Thoracic aorta (tissue), 2 donors: Measurements from ENCODE around the gene MYRIP. TPM values are rescaled to one million over a fixed set of nuclear protein-coding genes. Genes with fewer than 3 reads are reported as not detected.

ENCODE experiments used
- ATAC-seq: fragments of 150-250 bp; one replicate; pipeline ENCODE4 v1.8.0; 2017; ENCODE audit warnings: low read depth; ENCODE audit not compliant: insufficient number of reproducible peaks, low FRiP score
- DNase-seq: peaks from one replicate; pipeline ENCODE4 v3.0.0-alpha.2; 2020; ENCODE audit warnings: low spot score
- H3K27ac ChIP-seq, 2 donors: fragments of 200-600 bp; sonication (generic); 1 replicate in 1 of 2; 2 replicates in 1 of 2; pipeline ENCODE4 v1.5.1; 2016; ENCODE audit warnings: mild to moderate bottlenecking in 2 of 2, moderate library complexity in 2 of 2
- H3K27me3 ChIP-seq: fragments of 200-600 bp; sonication (generic); replicated peaks from 2 replicates; pipeline ENCODE4 v1.6.0; 2016; ENCODE audit warnings: mild to moderate bottlenecking; ENCODE audit not compliant: insufficient read depth
- H3K36me3 ChIP-seq: fragments of 200-600 bp; sonication (generic); one replicate; pipeline ENCODE4 v1.5.1; 2016
- H3K4me1 ChIP-seq, 2 donors: fragments of 200-600 bp; sonication (generic); 1 replicate in 1 of 2; 2 replicates in 1 of 2; pipeline versions ENCODE4 v1.5.1 to v1.6.0; 2016; ENCODE audit warnings: low read depth in 2 of 2, mild to moderate bottlenecking in 1 of 2; ENCODE audit not compliant: control insufficient read depth in 1 of 2
- H3K4me3 ChIP-seq: fragments of 200-600 bp; sonication (generic); 2 replicates; pipeline ENCODE4 v1.5.1; 2016; ENCODE audit warnings: mild to moderate bottlenecking
- H3K9me3 ChIP-seq: fragments of 200-600 bp; sonication (generic); 2 replicates; pipeline ENCODE4 v1.5.1; 2016
- total RNA-seq, 2 donors: library from RNA; depleted of rRNA; stranded (reverse); fragments of >200 nt; gene quantifications; one replicate each; pipeline versions ENCODE4 v1.1.0 to v1.2.3, GENCODE V29; 2016
- TF ChIP-seq, protein P1 (sequence below): fragments of 200-600 bp; sonication (generic); IDR thresholded peaks from one replicate; pipeline ENCODE4 v1.5.1; 2019; ENCODE audit warnings: antibody characterized with exemption

MYRIP gene
- total RNA-seq, 2 donors from 2014 or later, result 1.5 to 5.1 TPM

DNA sequence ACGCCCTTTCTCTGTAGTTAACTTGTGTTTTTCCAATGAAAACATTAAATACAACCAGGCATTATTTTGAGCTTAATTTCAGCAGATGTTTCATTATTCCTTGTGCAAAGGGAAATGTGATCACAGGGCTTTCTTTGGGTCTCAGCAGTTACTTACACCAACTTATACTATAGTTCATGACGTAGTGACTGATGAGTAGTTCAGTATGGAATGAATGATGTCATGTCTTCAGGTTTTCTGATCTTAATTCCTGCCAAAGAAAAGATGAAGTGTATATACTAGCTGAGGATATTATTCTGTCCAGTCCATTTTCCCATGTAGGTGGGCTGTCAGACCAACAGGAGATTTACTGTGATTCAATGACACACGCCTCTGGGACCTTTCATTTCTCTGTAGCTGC, 61.3 kb downstream of the MYRIP start:
- TF ChIP-seq, protein P1, sequence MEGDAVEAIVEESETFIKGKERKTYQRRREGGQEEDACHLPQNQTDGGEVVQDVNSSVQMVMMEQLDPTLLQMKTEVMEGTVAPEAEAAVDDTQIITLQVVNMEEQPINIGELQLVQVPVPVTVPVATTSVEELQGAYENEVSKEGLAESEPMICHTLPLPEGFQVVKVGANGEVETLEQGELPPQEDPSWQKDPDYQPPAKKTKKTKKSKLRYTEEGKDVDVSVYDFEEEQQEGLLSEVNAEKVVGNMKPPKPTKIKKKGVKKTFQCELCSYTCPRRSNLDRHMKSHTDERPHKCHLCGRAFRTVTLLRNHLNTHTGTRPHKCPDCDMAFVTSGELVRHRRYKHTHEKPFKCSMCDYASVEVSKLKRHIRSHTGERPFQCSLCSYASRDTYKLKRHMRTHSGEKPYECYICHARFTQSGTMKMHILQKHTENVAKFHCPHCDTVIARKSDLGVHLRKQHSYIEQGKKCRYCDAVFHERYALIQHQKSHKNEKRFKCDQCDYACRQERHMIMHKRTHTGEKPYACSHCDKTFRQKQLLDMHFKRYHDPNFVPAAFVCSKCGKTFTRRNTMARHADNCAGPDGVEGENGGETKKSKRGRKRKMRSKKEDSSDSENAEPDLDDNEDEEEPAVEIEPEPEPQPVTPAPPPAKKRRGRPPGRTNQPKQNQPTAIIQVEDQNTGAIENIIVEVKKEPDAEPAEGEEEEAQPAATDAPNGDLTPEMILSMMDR, result no peak
- Histone ChIP-seq H3K27me3 (no peaks in the 10 kb centered on the region), H3K36me3 (no peaks in the 10 kb centered on the region), H3K4me3 (no peak overlapping the region), H3K27ac (no peak overlapping the region), H3K4me1 (no peaks in the 10 kb centered on the region), H3K9me3 (no peaks in the 10 kb centered on the region)
- no peak for DNase-seq
- ATAC-seq, result no peak

DNA sequence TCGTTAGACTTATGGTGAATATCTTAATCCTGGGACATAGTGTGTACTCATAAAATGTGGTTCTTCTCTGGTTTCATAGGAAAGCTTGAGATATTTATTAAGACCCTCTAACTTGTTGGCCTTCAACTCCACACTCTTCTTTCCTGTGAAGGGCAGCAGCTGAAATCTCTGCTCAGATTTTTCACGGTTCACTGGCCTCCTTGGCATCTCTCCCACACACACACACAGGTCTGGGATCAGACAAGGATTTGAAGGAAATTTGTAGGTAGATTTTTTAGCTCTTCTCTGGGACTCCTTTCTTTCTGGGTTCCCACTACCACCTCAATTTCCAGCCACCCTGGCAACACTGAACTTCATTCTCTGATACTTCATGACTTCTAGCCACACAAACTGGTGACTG, 70.2 kb downstream of the MYRIP start:
- no peaks in the 10 kb centered on the region for H3K27me3 ChIP-seq
- H3K36me3 ChIP-seq, result no peaks in the 10 kb centered on the region
- TF ChIP-seq, protein P1, result no peak
- H3K9me3 ChIP-seq, result no peaks in the 10 kb centered on the region
- no peaks in the 10 kb centered on the region for H3K4me1 ChIP-seq
- H3K4me3 ChIP-seq, result no peak overlapping the region
- ATAC-seq (no peak), DNase-seq (no peak)
- no peak overlapping the region for H3K27ac ChIP-seq

DNA sequence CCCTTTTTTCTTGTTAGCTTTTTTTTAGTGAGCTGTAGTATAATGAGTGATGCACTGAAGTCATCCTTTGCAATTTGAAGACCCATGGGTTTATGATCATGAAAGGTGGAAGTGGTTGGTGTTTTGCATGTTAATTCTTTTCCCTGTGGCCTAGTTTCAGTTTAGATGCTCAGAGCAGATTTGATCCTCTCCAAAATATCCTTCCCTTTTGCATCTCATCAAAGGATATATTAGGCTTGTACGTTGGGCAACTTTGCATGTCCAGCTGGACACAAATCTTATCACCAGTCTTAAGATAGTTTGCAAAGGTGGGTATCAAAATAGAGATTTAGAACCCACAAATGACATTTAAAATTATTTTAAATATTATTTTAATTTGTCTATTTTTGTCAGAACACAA, 72.7 kb downstream of the MYRIP start:
- ATAC-seq, result no peak
- H3K27ac ChIP-seq, result no peak overlapping the region
- H3K4me3 ChIP-seq, result no peak overlapping the region
- no peaks in the 10 kb centered on the region for H3K9me3 ChIP-seq
- DNase-seq, result no peak
- TF ChIP-seq, protein P1, result no peak
- H3K36me3 ChIP-seq, result no peaks in the 10 kb centered on the region
- no peaks in the 10 kb centered on the region for H3K4me1 ChIP-seq
- H3K27me3 ChIP-seq, result no peaks in the 10 kb centered on the region

DNA sequence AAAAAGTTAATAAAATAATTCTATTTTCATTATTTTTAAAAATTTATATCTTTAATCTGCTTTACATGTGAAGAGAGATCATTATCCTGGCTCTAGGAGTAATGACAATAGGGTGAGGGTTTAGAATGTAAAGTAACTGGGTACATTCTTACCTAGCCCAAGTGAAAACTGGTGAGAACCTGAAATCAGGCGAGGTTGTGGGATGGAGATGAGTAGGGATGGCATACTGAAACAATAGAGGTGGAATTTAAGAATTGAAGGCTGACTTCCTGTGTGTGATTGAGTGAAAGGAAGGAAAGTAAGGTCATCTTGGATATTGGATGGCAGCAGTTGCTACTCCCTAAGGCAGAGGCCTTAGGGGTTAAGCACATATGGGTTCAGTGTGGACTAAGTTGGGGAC, 82.7 kb downstream of the MYRIP start:
- DNase-seq, result no peak
- no peaks in the 10 kb centered on the region for H3K27me3 ChIP-seq
- H3K4me1 ChIP-seq, result no peaks in the 10 kb centered on the region
- TF ChIP-seq, protein P1, result no peak
- no peaks in the 10 kb centered on the region for H3K36me3 ChIP-seq
- no peak for ATAC-seq
- no peak overlapping the region for H3K27ac ChIP-seq
- no peak overlapping the region for H3K4me3 ChIP-seq
- H3K9me3 ChIP-seq, result no peaks in the 10 kb centered on the region

DNA sequence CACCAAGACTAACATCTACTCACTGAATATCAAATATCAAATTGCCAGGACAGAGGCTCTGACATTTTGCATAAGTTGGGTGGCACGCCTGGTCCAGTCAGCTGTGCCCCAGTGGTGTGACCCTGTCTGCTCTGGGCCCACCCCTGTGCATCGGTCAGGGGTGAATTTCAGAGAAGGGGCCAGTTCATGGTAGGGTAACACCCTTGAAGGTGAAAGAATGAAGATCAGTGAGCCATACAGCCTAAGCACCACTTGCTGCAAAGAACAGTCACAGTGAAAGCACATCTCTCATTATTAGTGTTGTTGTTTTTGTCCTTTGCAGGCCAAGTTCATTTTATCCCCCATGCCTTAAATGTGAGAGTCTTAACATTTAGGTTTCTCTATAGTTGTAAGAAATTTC, 86.8 kb downstream of the MYRIP start:
- Histone ChIP-seq H3K4me3 (no peak overlapping the region), H3K27me3 (no peaks in the 10 kb centered on the region), H3K9me3 (no peaks in the 10 kb centered on the region), H3K4me1 (no peaks in the 10 kb centered on the region), H3K36me3 (no peaks in the 10 kb centered on the region), H3K27ac (no peak overlapping the region)
- ATAC-seq, result no peak
- DNase-seq, result no peak
- TF ChIP-seq, protein P1, result no peak
